Memory B cell (primary cell): ENCODE results near the gene OR6N2.

Experiments used
- ATAC-seq: fragments of 150-1000 bp; cut with Tn5 transposase; 2 replicates; pipeline ENCODE4 v1.10.0; 2021; ENCODE audit warnings: low read depth, mild to moderate bottlenecking, moderate library complexity
- DNase-seq, 2 donors: peaks; one replicate each; pipeline ENCODE4 v3.0.0; 2022; ENCODE audit warnings: low spot score in 2 of 2
- H3K27ac Mint-ChIP-seq: one replicate; pipeline ENCODE4 v1.8.0; 2022; ENCODE audit warnings: mild to moderate bottlenecking, moderate library complexity, mixed read lengths
- H3K27me3 Mint-ChIP-seq: one replicate; pipeline ENCODE4 v1.8.0; 2022; ENCODE audit warnings: mixed read lengths
- H3K36me3 Mint-ChIP-seq: one replicate; pipeline ENCODE4 v1.8.0; 2022; ENCODE audit warnings: mild to moderate bottlenecking, mixed read lengths
- H3K4me1 Mint-ChIP-seq: one replicate; pipeline ENCODE4 v1.8.0; 2022; ENCODE audit warnings: mixed read lengths
- H3K4me3 Mint-ChIP-seq: one replicate; pipeline ENCODE4 v1.8.0; 2022; ENCODE audit warnings: mild to moderate bottlenecking, moderate library complexity, mixed read lengths
- H3K9me3 Mint-ChIP-seq: one replicate; pipeline ENCODE4 v1.8.0; 2022; ENCODE audit warnings: mixed read lengths

Gene OR6N2

GRCh38 chr1:158781104-158781503 lies at the start of gene OR6N2:
TSS of gene OR6N2 (minus strand) at chr1:158781204. CDS start at chr1:158777635, 3,569 bp downstream.
- Mint-ChIP-seq H3K27ac (no peak within 1 kb of the TSS), H3K27me3 (peaks cover under 1% of the 10 kb centered on the region), H3K4me3 (no peak within 1 kb of the TSS), H3K36me3 (peaks cover under 1% of the 10 kb centered on the region), H3K9me3 (no peaks in the 10 kb centered on the region), H3K4me1 (peaks cover 4% of the 10 kb centered on the region)
- DNase-seq, result no peak
- no peak for ATAC-seq

- Mint-ChIP-seq H3K4me1 (peaks cover 28% of the 10 kb centered on the region), H3K36me3 (peaks cover 23% of the 10 kb centered on the region), H3K27me3 (no peaks in the 10 kb centered on the region), H3K9me3 (peaks cover 15% of the 10 kb centered on the region), H3K4me3 (peak overlapping the region; percentile 35), H3K27ac (peak overlapping the region; percentile 98)
- peak in 1 of 2 donors; percentile 7 for DNase-seq
- peak; percentile 60 for ATAC-seq
Observed at GRCh38 chr1:158830074-158830677, 49.2 kb upstream of the OR6N2 start.

- H3K4me3 Mint-ChIP-seq, result no peak overlapping the region
- H3K9me3 Mint-ChIP-seq, result peaks cover 6% of the 10 kb centered on the region
- no peak overlapping the region for H3K27ac Mint-ChIP-seq
Observed at GRCh38 chr1:158821723-158822122, 40.7 kb upstream of the OR6N2 start.

GRCh38 chr1:158819461-158820443 lies 38.7 kb upstream of the OR6N2 start:
- H3K4me1 Mint-ChIP-seq, result no peaks in the 10 kb centered on the region
- no peaks in the 10 kb centered on the region for H3K36me3 Mint-ChIP-seq
- H3K4me3 Mint-ChIP-seq, result no peak overlapping the region
- H3K27ac Mint-ChIP-seq, result no peak overlapping the region
- ATAC-seq (no peak), DNase-seq (no peak)
- peaks cover 2% of the 10 kb centered on the region for H3K27me3 Mint-ChIP-seq
- no peaks in the 10 kb centered on the region for H3K9me3 Mint-ChIP-seq

More at GRCh38 chr1:158821723-158822122, 40.7 kb upstream of the OR6N2 start:
- Mint-ChIP-seq H3K27me3 (peaks cover 2% of the 10 kb centered on the region), H3K36me3 (no peaks in the 10 kb centered on the region), H3K4me1 (no peaks in the 10 kb centered on the region)
- no peak for DNase-seq
- ATAC-seq, result no peak

GRCh38 chr1:158818975-158819431 lies 38.0 kb upstream of the OR6N2 start:
- no peak overlapping the region for H3K4me3 Mint-ChIP-seq
- ATAC-seq, result no peak

GRCh38 chr1:158818560-158818959 lies 37.6 kb upstream of the OR6N2 start:
- no peaks in the 10 kb centered on the region for H3K36me3 Mint-ChIP-seq
- H3K27me3 Mint-ChIP-seq, result peaks cover 2% of the 10 kb centered on the region
- ATAC-seq (no peak), DNase-seq (no peak)
- no peaks in the 10 kb centered on the region for H3K4me1 Mint-ChIP-seq
- H3K9me3 Mint-ChIP-seq, result no peaks in the 10 kb centered on the region
- H3K4me3 Mint-ChIP-seq, result no peak overlapping the region
- peak overlapping the region; percentile 13 for H3K27ac Mint-ChIP-seq

More at GRCh38 chr1:158818975-158819431, 38.0 kb upstream of the OR6N2 start:
- peaks cover 2% of the 10 kb centered on the region for H3K27me3 Mint-ChIP-seq
- peak overlapping the region; percentile 13 for H3K27ac Mint-ChIP-seq
- H3K36me3 Mint-ChIP-seq, result no peaks in the 10 kb centered on the region
- no peak for DNase-seq
- no peaks in the 10 kb centered on the region for H3K9me3 Mint-ChIP-seq
- H3K4me1 Mint-ChIP-seq, result no peaks in the 10 kb centered on the region

- DNase-seq, result no peak
- Mint-ChIP-seq H3K36me3 (no peaks in the 10 kb centered on the region), H3K4me1 (peaks cover 10% of the 10 kb centered on the region), H3K9me3 (no peaks in the 10 kb centered on the region), H3K4me3 (no peak overlapping the region), H3K27ac (no peak overlapping the region), H3K27me3 (peaks cover 2% of the 10 kb centered on the region)
- no peak for ATAC-seq
Observed at GRCh38 chr1:158814970-158815369, 34.0 kb upstream of the OR6N2 start.

- Mint-ChIP-seq H3K4me3 (no peak overlapping the region), H3K9me3 (no peaks in the 10 kb centered on the region), H3K27me3 (peaks cover 5% of the 10 kb centered on the region), H3K4me1 (peaks cover 15% of the 10 kb centered on the region), H3K36me3 (no peaks in the 10 kb centered on the region), H3K27ac (no peak overlapping the region)
- no peak for DNase-seq
- ATAC-seq, result no peak
Observed at GRCh38 chr1:158813164-158813563, 32.2 kb upstream of the OR6N2 start.

GRCh38 chr1:158812336-158812735 lies 31.3 kb upstream of the OR6N2 start:
- no peaks in the 10 kb centered on the region for H3K9me3 Mint-ChIP-seq
- H3K36me3 Mint-ChIP-seq, result no peaks in the 10 kb centered on the region
- no peak overlapping the region for H3K27ac Mint-ChIP-seq
- peaks cover 15% of the 10 kb centered on the region for H3K4me1 Mint-ChIP-seq
- H3K4me3 Mint-ChIP-seq, result no peak overlapping the region
- ATAC-seq (no peak), DNase-seq (no peak)
- peaks cover 4% of the 10 kb centered on the region for H3K27me3 Mint-ChIP-seq

GRCh38 chr1:158810311-158810710 lies 29.3 kb upstream of the OR6N2 start:
- H3K4me3 Mint-ChIP-seq, result peak overlapping the region; percentile 12
- DNase-seq (no peak), ATAC-seq (no peak)
- H3K36me3 Mint-ChIP-seq, result no peaks in the 10 kb centered on the region
- H3K27me3 Mint-ChIP-seq, result peaks cover 4% of the 10 kb centered on the region
- no peak overlapping the region for H3K27ac Mint-ChIP-seq
- H3K4me1 Mint-ChIP-seq, result peaks cover 15% of the 10 kb centered on the region
- H3K9me3 Mint-ChIP-seq, result no peaks in the 10 kb centered on the region

GRCh38 chr1:158809862-158810261 lies 28.9 kb upstream of the OR6N2 start:
- DNase-seq (no peak), ATAC-seq (no peak)
- Mint-ChIP-seq H3K4me1 (peaks cover 15% of the 10 kb centered on the region), H3K36me3 (no peaks in the 10 kb centered on the region), H3K4me3 (no peak overlapping the region), H3K9me3 (no peaks in the 10 kb centered on the region), H3K27ac (no peak overlapping the region), H3K27me3 (peaks cover 4% of the 10 kb centered on the region)

GRCh38 chr1:158809256-158809655 lies 28.3 kb upstream of the OR6N2 start:
- Mint-ChIP-seq H3K27ac (no peak overlapping the region), H3K4me3 (no peak overlapping the region), H3K27me3 (peaks cover 4% of the 10 kb centered on the region), H3K4me1 (peaks cover 15% of the 10 kb centered on the region), H3K9me3 (no peaks in the 10 kb centered on the region), H3K36me3 (no peaks in the 10 kb centered on the region)
- ATAC-seq, result no peak
- no peak for DNase-seq

GRCh38 chr1:158806916-158807536 lies 26.0 kb upstream of the OR6N2 start:
- Mint-ChIP-seq H3K27ac (no peak overlapping the region), H3K27me3 (peaks cover 9% of the 10 kb centered on the region), H3K4me3 (no peak overlapping the region), H3K4me1 (peaks cover 13% of the 10 kb centered on the region), H3K36me3 (no peaks in the 10 kb centered on the region), H3K9me3 (no peaks in the 10 kb centered on the region)
- DNase-seq, result no peak
- no peak for ATAC-seq

GRCh38 chr1:158803678-158804077 lies 22.7 kb upstream of the OR6N2 start:
- ATAC-seq (no peak), DNase-seq (no peak)
- no peaks in the 10 kb centered on the region for H3K9me3 Mint-ChIP-seq
- H3K4me1 Mint-ChIP-seq, result peaks cover 5% of the 10 kb centered on the region
- no peaks in the 10 kb centered on the region for H3K36me3 Mint-ChIP-seq
- no peak overlapping the region for H3K27ac Mint-ChIP-seq
- H3K27me3 Mint-ChIP-seq, result peaks cover 9% of the 10 kb centered on the region
- no peak overlapping the region for H3K4me3 Mint-ChIP-seq
